Activated CD4-positive, alpha-beta T cell treated with anti-CD3 and anti-CD28 coated beads, Interleukin-2, Interleukin-4, amounts not matched to agents 100 ng/mL and 50 ng/mL, durations not matched to agents 16 hours and 8 hours (primary cell): ENCODE measurements around the gene HCAR2.
"Not testable (repeated sequence)": the region's sequence is repeated elsewhere in the genome, so short reads cannot be mapped to it uniquely, and the experiment has no call there.

ENCODE experiments used
- DNase-seq: peaks from one replicate; pipeline ENCODE4 v3.0.0-alpha.2; 2020; ENCODE audit warnings: low spot score

HCAR2 gene

GRCh38 chr12:122665349-122665748 lies 37.8 kb downstream of the HCAR2 start:
- DNase-seq = no peak

GRCh38 chr12:122661938-122662337 lies 41.2 kb downstream of the HCAR2 start:
- no peak for DNase-seq

GRCh38 chr12:122661246-122661645 lies 41.9 kb downstream of the HCAR2 start:
- no peak for DNase-seq

GRCh38 chr12:122659579-122659978 lies 43.6 kb downstream of the HCAR2 start:
- no peak for DNase-seq

GRCh38 chr12:122656298-122656697 lies 46.9 kb downstream of the HCAR2 start:
- no peak for DNase-seq

GRCh38 chr12:122653291-122653690 lies 49.9 kb downstream of the HCAR2 start:
- not testable (repeated sequence) for DNase-seq

GRCh38 chr12:122651520-122652224 lies 51.5 kb downstream of the HCAR2 start:
- DNase-seq = no peak
